Stromal cell of bone marrow (primary cell): ENCODE data around the gene GLT6D1.

Experiments
- DNase-seq: peaks from one replicate; pipeline ENCODE4 v3.0.0-alpha.2; 2012; ENCODE audit warnings: low read depth

The GLT6D1 gene

GRCh38 chr9:135608294-135608998 lies 30.9 kb downstream of the GLT6D1 start:
- DNase-seq: no peak

DNA sequence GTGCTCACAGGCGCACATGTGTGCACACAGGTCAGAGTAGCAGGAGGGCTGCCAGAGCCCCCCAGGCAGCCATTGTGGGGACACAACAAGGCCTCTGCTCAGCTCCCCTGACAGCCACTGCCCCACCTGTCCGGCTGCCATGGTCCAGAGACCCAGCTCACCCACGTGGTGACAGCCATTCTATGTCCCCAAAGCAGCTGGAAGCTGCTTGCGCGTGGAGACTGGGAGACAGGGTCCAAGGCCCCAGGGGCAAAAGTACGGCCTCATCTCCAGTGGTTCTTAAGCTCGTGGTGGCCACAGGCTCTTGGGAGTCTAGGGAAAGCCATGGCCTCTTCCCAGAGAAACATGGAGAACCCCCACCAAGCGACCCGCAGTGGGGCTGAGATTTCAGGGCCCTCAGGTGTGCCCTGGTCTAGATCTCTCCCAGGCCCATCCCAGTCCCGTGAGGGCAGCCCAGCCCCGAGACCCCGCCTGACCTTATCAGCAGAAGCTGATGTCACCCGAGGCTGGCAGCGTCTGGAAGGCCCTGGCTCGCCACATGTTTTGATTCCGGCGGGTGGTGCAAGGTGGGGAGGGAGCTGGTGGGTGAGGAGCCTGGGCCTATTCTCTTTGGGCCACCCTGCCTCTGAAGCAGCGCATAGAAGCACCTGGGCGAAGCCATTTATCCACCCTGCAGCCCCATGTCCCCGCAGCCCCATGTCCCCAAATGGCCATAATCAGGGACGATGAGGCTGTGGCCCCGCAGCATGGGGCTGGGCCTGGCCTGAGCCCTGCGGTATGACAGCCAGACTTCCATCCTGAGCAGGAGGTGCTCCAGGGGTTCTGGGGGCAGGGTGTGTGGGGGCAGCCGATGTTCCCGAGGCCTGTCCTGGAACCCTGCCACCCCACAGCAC lies 31.7 kb downstream of the GLT6D1 start:
- DNase-seq: no peak

GRCh38 chr9:135606885-135607259 lies 32.5 kb downstream of the GLT6D1 start:
- DNase-seq: no peak

GRCh38 chr9:135605238-135605781 lies 34.0 kb downstream of the GLT6D1 start:
- DNase-seq: no peak

GRCh38 chr9:135604437-135605237 lies 34.7 kb downstream of the GLT6D1 start:
- no peak for DNase-seq

DNA sequence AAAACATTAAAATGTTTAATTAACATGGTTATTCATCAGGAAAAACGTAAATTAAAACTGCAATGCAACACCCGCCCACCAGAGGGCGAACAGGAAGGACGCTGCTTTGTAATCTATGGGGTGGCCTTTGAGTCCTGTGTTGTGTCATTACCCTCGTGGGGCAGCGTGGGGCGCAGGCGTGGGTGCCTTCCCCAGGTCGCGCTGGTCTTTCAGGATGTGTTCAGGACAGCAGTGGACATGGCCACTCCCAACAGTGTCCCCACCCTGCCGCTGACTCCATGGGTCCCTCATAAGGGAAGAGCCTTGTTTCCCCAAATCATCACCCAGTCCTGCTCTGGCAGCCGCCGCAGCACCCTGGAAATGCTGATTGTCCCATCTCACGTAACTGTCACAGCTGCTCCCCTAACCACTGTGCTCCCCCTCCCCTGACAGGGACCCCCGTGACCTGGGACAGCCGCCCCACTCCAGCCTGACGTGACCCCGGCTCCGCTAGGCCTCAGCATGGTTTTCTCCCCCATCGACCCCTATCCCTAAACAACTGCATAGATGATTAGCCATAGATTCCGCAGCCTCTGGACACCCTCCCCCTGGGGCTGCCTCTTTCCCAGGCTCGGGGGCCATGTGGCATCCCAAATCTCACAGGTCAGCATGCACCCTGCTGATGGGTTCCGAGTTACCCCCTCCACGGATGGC lies 36.4 kb downstream of the GLT6D1 start:
- peak; percentile 7 for DNase-seq

DNA sequence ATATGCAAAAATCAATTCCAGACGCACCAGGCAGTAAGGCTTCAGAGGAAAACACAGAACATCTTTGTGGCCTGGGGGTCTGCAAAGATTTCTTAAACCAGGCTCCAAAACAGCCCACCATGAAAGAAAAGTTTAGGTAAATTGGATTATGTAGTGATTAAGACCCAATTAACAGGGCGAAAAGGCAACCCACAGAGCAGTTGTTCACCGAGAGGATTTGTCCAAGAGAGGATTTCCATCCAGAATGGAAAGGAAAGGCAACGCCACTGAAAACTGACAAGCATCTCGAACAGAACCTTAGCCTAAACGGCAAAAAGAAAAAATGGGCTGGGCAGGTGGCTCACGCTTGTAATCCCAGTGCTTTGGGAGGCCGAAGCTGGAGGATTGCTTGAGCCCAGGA lies 37.4 kb downstream of the GLT6D1 start:
- DNase-seq: no peak

GRCh38 chr9:135600296-135600817 lies 39.0 kb downstream of the GLT6D1 start:
- DNase-seq: no peak

- no peak for DNase-seq
These were observed 43.1 kb downstream of the GLT6D1 start for GRCh38 chr9:135596211-135596610.

DNA sequence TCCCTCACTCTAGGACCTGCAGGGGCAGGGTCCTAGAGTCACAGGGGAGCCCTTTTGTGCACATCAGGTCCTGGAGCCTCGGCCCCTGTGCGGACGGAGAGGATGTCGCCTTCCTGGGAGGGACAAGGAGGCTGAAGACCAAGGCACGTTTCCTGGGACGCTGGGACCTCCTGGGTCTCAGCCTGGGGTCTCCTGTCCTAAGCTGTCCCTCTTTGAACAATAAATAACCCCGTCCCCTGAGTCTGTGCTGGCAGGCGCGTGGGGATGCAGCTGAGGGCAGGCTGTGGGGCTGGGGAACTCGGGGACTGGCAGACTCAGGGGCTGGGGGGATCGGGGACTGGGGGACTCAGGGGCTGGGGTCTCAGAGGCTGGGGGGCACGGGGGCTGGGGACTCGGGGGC lies 46.7 kb downstream of the GLT6D1 start:
- no peak for DNase-seq

DNA sequence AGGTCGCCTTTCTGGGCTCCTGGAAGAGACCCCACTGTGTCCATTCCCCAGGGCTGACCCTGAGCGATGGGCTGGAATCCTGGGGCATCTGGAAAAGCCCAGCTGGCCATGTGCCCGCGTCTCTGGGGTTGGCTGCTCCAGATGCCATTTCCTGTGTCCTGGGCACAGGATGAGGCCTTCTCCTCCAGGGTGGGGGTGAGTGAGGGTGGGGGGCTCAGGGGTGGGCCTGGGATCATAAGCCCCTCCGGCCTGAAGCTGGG lies 47.1 kb downstream of the GLT6D1 start:
- no peak for DNase-seq

GRCh38 chr9:135591506-135592330 lies 47.6 kb downstream of the GLT6D1 start:
- DNase-seq: no peak

DNA sequence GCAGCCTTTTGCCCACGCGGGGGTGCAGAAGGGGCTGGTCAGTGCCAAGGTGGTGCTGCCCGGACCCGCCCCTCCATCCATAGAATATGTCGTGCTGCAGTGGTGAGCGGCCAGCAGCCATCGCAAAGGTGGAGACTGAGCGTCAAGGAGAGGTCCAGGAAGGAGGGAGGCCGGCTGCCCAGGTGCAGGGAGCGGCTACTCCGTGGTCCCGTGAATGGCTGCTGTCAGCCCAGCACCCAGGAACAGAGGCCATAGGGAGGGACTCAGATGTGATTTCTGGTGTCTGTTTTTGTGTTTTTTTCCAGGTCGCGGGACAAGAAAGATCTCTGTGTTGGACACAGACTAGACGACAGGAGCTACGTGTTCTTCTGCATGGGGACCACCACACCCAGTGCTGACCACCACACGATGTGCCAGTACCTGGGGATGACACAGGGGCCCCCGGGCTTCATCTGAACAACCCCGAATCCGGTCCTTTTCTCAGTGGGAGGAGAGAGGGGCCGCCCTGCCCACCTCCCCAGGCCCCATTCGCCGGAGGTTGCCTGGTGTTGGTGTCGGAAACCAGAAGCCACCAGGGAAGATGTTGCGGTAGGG lies 48.8 kb downstream of the GLT6D1 start:
- DNase-seq: no peak

DNA sequence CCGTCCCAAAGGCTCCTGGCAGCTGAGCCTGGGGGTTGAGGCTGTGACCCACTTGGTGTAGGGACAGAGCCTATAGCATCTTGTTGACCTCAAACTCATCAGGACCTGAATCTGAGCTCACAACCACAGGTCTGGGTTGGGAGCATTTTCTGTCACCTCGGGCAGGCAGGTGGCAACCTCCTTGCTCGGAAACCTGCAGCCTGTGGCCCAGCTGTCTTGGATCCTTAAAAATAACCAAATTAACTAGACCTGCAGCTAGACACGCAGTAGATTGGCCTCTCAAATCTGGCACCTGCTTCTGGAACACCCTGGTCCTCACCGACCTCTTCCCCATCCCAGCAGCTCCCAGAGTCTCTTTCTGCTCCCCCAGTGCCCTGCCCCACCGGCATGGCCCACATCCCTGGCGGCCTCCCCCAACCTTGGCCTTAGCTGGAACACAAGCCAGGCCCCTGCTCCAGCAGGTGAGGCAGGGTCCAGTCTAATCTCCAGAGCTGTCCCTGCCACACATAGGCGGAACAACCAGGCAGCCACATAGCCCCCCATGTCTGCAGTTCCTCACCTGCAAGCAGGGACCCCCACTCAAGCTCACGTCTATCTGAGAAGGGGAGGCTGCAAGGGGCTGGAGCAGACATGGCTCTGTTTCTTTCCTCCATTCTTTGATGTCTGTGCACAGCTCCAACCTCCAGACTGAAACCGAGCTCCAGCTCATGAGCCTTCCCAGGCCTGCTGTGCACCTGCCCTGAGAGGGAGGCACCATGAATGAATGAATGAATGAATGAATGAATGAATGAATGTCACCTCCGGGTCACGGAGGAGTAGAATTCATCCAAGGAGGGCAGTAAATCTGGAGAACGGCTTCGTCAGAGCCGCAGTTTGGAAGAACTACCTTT lies 49.5 kb downstream of the GLT6D1 start:
- no peak for DNase-seq

GRCh38 chr9:135588886-135589595 lies 50.3 kb downstream of the GLT6D1 start:
- no peak for DNase-seq

DNA sequence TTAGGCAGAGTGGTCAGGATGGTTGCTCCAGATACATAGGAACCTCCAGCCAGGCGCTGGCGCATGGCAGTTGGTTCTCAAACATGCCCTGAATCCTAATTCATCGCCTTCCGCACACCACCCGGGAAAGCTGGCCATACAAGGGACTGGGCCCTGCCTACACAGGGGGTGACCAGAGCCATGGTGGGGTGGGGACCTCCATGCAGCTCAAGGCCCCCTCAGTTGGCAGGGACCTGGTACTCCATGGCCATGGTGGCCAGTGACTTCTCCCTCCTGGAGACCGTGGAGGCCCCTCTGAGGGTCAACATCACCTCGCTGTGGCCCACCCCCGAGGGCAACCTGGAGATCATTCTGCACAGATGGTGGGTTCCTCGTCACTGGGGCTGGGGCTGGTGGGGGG lies 51.0 kb downstream of the GLT6D1 start:
- no peak for DNase-seq

GRCh38 chr9:135587658-135588057 lies 51.7 kb downstream of the GLT6D1 start:
- DNase-seq: no peak

DNA sequence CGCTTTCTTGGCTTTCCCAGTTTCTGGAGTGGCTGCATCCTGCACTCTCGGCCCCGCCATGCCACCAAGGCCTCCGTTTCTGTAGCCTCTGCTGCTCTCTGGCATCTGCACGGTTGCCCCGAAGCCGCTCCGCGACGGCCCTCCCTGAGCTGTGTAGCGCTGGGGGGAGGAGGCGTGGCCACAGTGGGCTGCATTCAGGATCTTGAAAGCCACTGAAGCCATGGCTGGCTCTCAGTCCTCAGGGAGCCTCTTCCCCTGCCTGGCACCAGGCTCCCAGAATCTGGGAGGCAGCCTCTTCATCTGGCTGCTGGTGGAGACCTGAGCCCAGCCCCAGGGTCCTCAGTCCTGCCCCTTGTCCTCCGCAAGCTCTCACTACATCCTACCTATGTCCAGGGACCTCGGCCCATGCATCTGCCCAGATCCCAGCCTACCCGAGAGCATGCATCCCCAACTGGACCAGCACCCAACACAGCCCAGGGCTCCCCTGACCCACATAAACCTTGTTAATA lies 52.7 kb downstream of the GLT6D1 start:
- no peak for DNase-seq

GRCh38 chr9:135584934-135585333 lies 54.4 kb downstream of the GLT6D1 start:
- DNase-seq: no peak
